GM12865 (cell line): ENCODE data around the gene HDLBP.

Experiments
- DNase-seq: peaks from one replicate; pipeline ENCODE4 v3.0.0; 2010; ENCODE audit warnings: low read depth
- H3K4me3 ChIP-seq: 2 replicates; pipeline ENCODE4 v1.5.1; 2011; ENCODE audit warnings: mild to moderate bottlenecking, low read depth, low read length, control low read depth
- CTCF ChIP-seq: IDR thresholded peaks from 2 replicates; pipeline ENCODE4 v1.5.1; 2011; ENCODE audit warnings: low read length, control low read depth, low read depth, inconsistent platforms; ENCODE audit not compliant: insufficient read depth; ENCODE audit errors: missing control alignments

HDLBP gene

GRCh38 chr2:241357531-241357930 is 42.1 kb upstream of the HDLBP start:
- TF ChIP-seq CTCF = no peak
- DNase-seq = peak; percentile 20

GRCh38 chr2:241356871-241357260 is 41.4 kb upstream of the HDLBP start:
- no peak for DNase-seq
- peak overlapping the region; percentile 66 for H3K4me3 ChIP-seq
- TF ChIP-seq CTCF = no peak

More at GRCh38 chr2:241357531-241357930, 42.1 kb upstream of the HDLBP start:
- peak overlapping the region; percentile 66 for H3K4me3 ChIP-seq

- DNase-seq = peak; percentile 99
- H3K4me3 ChIP-seq = peak within 1 kb of the TSS; percentile 66
- no peak for TF ChIP-seq CTCF
These were observed 40.8 kb upstream of the HDLBP start, which contains the start of gene FARP2 for GRCh38 chr2:241355983-241356870. Gene FARP2, plus strand, starts transcription at chr2:241356285. Its CDS starts 16,823 bp downstream, at chr2:241373108.

- TF ChIP-seq CTCF = no peak
- peak overlapping the region; percentile 25; the same call in 1 of the 2 replicates for H3K4me3 ChIP-seq
- DNase-seq = peak; percentile 93
These were observed 39.5 kb upstream of the HDLBP start for GRCh38 chr2:241354668-241355658.

GRCh38 chr2:241352227-241352626 is 36.8 kb upstream of the HDLBP start:
- DNase-seq = no peak
- no peak for TF ChIP-seq CTCF
- H3K4me3 ChIP-seq = no peak overlapping the region

GRCh38 chr2:241351640-241352031 is 36.2 kb upstream of the HDLBP start:
- TF ChIP-seq CTCF = no peak
- no peak overlapping the region for H3K4me3 ChIP-seq
- no peak for DNase-seq
